IPS-15b (cell line): ENCODE data around the gene RNF17.

Experiments used
- H3K27me3 ChIP-seq: one replicate; pipeline ENCODE4 v1.6.1; 2013; ENCODE audit warnings: low read length; ENCODE audit not compliant: control insufficient read depth, insufficient read depth
- H3K36me3 ChIP-seq: one replicate; pipeline ENCODE4 v1.6.1; 2013; ENCODE audit warnings: low read length; ENCODE audit not compliant: control insufficient read depth, insufficient read depth
- H3K4me1 ChIP-seq: one replicate; pipeline ENCODE4 v1.6.1; 2013; ENCODE audit warnings: mild to moderate bottlenecking, low read length; ENCODE audit not compliant: control insufficient read depth, insufficient read depth
- H3K4me3 ChIP-seq: one replicate; pipeline ENCODE4 v1.5.1; 2013; ENCODE audit warnings: low read depth, low read length
- H3K9ac ChIP-seq: one replicate; pipeline ENCODE4 v1.6.1; 2013; ENCODE audit warnings: low read depth, mild to moderate bottlenecking, low read length
- H3K9me3 ChIP-seq: one replicate; pipeline ENCODE4 v1.6.1; 2013; ENCODE audit warnings: mild to moderate bottlenecking, low read length; ENCODE audit not compliant: control insufficient read depth, insufficient read depth

Gene RNF17

DNA sequence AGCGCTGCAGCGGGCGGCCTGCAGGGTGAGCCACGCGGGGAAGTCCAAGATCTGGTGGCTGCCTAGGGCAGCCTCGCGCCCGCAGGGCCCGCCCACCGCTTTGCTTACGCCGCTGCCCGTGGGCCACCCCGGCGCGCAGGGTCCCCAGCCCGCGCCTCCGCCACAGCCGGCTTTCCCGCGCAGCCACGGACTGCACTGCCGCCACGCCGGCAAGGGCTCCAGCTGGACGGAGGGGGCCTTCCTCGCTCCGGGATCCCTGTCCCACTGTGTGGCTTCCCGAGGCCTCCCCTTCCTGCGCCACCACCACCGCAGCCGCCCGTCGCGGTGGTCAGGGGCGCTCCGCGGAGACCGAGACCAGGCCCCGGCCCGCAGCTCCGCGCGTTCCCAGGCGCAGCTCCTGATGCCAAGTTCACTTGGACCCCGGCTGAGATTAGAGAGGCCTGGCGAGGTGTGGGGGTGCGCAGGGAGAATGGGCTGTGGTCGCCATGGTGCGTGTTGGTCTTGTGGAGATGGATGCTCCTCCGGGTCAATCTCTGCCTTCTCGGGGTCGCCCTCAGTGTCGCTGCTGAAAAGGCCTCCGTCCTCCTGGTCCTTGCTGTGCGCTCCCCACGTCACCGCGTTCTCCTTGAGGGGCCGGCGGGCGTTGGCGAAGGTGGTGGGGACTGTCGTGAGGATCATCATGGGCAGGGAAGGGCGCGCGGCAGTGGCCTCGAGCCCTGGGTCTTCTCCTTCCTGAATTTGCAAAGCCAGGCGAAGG, 17.9 kb upstream of the RNF17 start:
- Histone ChIP-seq H3K4me1 (no peaks in the 10 kb centered on the region), H3K4me3 (peak overlapping the region; percentile 47), H3K9ac (peak overlapping the region; percentile 12)

DNA sequence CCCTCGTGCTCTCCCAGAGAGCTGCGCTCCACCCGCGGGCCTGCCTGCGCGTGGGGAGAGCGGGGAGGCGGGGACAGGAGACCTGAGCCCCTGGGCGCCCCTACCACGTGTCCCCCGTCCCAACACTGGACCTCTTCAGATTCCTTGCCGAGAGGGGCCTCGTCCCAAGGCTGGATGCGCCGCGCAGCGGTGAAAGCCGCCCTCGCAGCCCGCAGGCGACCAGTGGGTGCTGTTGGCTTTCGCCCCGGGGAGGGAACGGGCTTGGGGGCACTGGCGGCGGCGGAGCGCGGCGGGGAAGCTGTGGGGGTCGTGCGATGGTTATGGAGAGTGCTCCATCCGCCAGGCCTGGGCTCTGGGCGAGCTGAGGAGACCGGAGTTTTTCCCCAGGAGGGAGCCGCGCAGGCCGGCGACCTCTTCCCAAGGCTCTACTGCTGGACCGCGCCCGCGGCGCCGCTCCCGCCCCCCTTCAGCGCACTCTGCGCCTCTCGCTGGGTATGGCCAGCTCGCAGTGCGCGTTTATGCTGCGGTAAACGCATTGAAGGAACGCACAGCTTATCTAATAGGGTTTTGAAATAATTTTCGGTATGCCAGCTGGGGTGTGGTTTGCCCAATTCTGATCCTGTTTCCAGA, 17.2 kb upstream of the RNF17 start:
- peaks cover 77% of the 10 kb centered on the region for H3K27me3 ChIP-seq
- H3K36me3 ChIP-seq: no peaks in the 10 kb centered on the region
- peak overlapping the region; percentile 12 for H3K9ac ChIP-seq
- H3K9me3 ChIP-seq: no peaks in the 10 kb centered on the region
- no peaks in the 10 kb centered on the region for H3K4me1 ChIP-seq
- peak overlapping the region; percentile 47 for H3K4me3 ChIP-seq

More for the DNA sequence above, 17.9 kb upstream of the RNF17 start:
- Histone ChIP-seq H3K9me3 (no peaks in the 10 kb centered on the region), H3K36me3 (no peaks in the 10 kb centered on the region), H3K27me3 (peaks cover 73% of the 10 kb centered on the region)

DNA sequence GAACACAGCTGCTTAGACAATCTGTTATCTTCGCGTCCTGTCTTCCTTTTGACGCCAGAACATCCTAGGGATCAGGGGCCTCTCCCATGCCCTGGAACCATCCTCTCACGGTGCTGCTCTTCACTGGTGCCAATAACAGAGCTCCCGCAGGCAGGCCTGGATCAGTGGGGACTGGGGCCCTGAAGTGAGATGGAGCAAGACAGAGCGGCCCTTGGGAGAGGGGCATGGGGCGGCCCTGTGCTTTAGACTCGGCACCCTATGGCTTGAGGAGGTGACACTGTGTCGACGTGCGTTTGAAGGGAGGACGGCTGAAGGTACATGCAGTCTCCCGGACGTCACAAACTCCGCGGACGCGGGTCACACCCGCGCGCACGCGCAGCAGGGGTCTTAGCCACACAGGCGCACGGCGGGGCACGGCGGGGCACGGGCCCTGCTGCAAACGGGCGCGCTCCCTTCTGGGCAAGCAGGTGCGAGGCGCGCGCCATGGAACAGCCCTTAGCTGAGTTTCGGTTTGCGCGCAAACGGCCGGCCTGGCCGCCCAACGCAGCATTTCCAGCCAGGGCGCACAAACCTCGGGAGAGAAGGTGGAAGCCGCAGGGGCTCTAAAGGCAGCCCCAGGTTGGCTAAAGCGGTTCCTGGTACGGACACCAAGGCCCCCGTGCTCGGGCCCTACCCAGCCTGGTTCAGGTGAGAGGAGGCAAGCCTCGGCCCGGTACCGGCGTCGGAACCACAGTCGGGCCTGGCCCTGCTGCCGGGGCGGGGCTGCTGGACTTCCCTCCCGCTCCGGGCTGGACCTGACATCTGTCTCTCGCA, 16.5 kb upstream of the RNF17 start:
- Histone ChIP-seq H3K9me3 (no peaks in the 10 kb centered on the region), H3K4me3 (peak overlapping the region; percentile 47), H3K36me3 (no peaks in the 10 kb centered on the region), H3K27me3 (peaks cover 81% of the 10 kb centered on the region), H3K9ac (no peak overlapping the region), H3K4me1 (no peaks in the 10 kb centered on the region)

DNA sequence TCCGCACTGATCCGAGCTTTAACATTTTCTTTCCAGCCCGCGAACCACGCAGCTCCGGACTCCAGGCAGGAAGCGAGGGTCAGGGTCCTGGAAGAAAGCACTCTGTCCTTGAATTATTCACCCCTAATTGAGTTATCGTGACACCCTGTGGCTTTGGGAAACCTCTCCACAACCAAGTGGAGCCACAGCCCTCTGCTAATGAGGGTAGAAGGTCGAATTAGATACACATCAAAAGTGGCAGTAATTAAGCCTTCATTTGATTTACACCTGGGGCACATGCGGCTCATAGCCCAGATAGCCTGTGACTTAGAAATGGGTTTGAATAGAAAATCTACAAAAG, 15.9 kb upstream of the RNF17 start:
- Histone ChIP-seq H3K9me3 (no peaks in the 10 kb centered on the region), H3K4me3 (peak overlapping the region; percentile 47), H3K27me3 (peaks cover 77% of the 10 kb centered on the region), H3K4me1 (no peaks in the 10 kb centered on the region), H3K36me3 (no peaks in the 10 kb centered on the region), H3K9ac (no peak overlapping the region)

DNA sequence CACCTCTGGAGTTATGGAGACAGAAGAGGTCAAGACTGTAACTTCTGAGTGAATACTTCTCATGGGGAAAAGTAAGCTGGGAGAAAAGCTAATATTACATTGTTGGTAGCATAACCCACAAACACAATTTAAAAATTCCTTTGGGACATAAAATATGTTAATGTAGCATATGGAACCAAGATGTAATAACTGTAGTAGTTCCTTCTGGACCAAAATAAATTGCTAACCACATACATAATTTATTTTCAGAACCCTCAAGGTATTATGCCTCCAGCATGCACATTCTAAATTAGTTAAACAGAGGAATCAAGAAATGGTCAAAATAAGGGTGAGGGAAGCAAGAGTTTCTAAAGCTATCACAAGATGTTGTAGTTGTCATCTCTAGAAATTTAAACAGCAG, 4.8 kb upstream of the RNF17 start:
- H3K9ac ChIP-seq: no peak overlapping the region
- no peak overlapping the region for H3K4me3 ChIP-seq
- no peaks in the 10 kb centered on the region for H3K4me1 ChIP-seq
- H3K27me3 ChIP-seq: peaks cover 3% of the 10 kb centered on the region
- no peaks in the 10 kb centered on the region for H3K9me3 ChIP-seq
- no peaks in the 10 kb centered on the region for H3K36me3 ChIP-seq

DNA sequence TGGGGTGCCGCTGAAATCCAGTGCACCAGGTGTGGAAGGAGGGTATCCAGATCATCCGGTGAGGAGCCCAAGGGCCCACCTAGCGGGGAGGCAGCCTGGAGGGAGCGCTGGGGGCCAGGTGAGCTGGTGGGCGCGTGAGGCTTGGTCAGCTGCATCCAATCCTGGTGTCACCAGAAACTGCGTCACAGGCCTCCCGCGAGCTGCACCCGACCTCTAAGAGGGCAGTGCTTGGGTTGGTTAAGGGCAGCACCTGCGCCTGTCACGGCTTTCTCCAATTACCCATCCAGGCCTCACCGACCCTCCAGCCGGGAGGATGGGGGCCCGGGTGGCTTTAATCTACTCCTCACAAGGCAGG, 284 bp downstream of the RNF17 start:
- Histone ChIP-seq H3K4me3 (no peak overlapping the region), H3K36me3 (no peaks in the 10 kb centered on the region), H3K9ac (no peak overlapping the region), H3K4me1 (no peaks in the 10 kb centered on the region), H3K27me3 (peaks cover 3% of the 10 kb centered on the region), H3K9me3 (no peaks in the 10 kb centered on the region)

DNA sequence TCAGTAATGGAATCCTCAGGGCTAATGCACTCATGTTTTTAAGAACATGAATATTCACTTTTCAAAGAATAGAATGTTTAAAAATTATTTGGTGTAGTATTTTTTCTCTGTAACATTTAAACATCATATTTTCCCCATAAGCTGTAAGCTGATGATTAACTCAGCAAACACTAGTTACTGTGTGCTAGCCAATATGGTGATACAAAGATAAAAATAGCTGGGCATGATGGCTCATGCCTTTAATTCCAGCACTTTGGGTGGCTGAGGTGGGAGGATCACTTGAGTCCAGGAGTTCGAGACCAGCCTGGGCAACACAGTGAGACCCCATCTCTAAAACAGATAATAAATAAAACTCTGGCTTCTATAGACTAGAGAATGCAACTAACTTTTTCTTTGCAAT, 13.2 kb downstream of the RNF17 start:
- Histone ChIP-seq H3K4me3 (no peak overlapping the region), H3K4me1 (no peaks in the 10 kb centered on the region), H3K9ac (no peak overlapping the region), H3K36me3 (no peaks in the 10 kb centered on the region), H3K9me3 (no peaks in the 10 kb centered on the region), H3K27me3 (no peaks in the 10 kb centered on the region)

DNA sequence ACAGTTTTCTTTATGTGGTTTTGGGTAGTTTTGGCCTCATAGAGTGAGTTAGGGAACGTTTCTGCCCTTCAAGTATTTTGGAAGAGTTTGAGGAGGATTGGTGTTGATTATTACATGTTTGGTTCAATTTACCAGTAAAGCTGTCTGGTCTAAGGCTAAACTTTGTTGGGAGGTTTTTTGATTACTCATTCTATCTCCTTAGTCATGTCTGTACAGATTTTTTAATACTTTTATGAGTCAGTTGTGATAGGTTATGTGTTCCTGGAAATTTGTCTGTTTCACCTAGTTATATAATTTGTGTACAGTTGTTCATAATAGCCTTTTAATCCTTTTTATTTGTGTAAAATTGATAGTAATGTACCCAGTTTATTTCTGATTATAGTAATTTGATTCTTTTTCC, 20.4 kb downstream of the RNF17 start:
- Histone ChIP-seq H3K4me1 (no peaks in the 10 kb centered on the region), H3K4me3 (no peak overlapping the region), H3K27me3 (no peaks in the 10 kb centered on the region), H3K9me3 (no peaks in the 10 kb centered on the region), H3K36me3 (no peaks in the 10 kb centered on the region), H3K9ac (no peak overlapping the region)

DNA sequence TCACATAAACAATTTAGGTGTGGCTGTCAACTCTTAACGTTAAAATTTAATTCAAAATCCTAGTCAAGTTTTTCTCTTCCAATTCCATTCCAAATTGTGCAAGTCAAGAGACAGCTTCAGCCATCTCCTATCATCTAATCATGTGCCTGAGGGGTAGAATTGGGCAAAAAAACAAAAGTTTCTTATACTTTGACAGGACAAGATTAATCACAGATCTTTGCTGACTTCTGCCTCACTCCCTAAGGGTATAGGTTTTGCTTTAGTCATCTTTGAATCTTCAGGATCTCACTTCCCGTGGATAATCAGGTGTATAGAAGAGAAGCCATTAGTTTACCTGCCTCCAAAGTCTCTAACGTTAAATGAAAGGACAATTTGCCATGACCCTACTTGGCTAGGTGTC, 24.6 kb downstream of the RNF17 start:
- Histone ChIP-seq H3K9ac (no peak overlapping the region), H3K4me3 (no peak overlapping the region), H3K4me1 (no peaks in the 10 kb centered on the region), H3K27me3 (no peaks in the 10 kb centered on the region), H3K36me3 (no peaks in the 10 kb centered on the region), H3K9me3 (no peaks in the 10 kb centered on the region)

DNA sequence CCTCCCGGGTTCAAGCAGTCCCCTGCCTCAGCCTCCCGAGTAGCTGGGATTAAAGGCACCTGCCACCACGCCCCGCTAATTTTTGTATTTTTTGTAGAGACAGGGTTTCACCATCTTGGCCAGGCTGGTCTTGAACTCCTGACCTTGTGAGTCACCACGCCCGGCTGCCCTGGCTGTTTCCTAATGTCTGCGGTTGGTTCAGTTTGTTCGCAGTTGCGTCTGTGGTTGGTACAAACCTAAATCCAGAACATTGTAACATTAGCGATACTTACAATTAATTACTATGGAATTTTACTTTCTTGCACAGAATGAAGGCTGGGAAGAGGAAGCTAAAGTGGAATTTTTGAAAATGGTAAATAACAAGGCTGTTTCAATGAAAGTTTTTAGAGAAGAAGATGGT, 38.1 kb downstream of the RNF17 start:
- Histone ChIP-seq H3K9ac (no peak overlapping the region), H3K27me3 (no peaks in the 10 kb centered on the region)

DNA sequence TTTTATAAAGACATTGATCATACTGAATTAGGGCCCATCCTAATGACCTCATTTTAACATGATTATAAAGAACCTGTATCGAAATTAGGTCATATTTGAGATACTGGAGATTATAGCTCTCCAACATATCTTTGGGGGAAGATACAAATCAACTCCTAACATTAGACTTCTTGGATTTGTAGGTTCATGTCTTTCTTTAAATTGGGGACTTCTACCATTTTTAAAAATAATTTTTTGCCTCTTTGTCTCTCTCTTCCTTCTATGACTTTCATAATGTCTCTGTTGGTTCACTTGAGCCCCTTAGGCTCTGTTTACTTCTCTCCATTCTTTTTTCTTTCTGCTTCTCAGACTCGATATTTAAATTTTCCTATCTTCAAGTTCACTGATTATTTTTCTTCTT, 57.2 kb downstream of the RNF17 start:
- Histone ChIP-seq H3K4me3 (no peak overlapping the region), H3K4me1 (no peaks in the 10 kb centered on the region), H3K9me3 (no peaks in the 10 kb centered on the region), H3K36me3 (no peaks in the 10 kb centered on the region), H3K27me3 (no peaks in the 10 kb centered on the region), H3K9ac (no peak overlapping the region)

More for the DNA sequence above, 38.1 kb downstream of the RNF17 start:
- Histone ChIP-seq H3K4me1 (no peaks in the 10 kb centered on the region), H3K9me3 (no peaks in the 10 kb centered on the region), H3K4me3 (no peak overlapping the region), H3K36me3 (no peaks in the 10 kb centered on the region)

DNA sequence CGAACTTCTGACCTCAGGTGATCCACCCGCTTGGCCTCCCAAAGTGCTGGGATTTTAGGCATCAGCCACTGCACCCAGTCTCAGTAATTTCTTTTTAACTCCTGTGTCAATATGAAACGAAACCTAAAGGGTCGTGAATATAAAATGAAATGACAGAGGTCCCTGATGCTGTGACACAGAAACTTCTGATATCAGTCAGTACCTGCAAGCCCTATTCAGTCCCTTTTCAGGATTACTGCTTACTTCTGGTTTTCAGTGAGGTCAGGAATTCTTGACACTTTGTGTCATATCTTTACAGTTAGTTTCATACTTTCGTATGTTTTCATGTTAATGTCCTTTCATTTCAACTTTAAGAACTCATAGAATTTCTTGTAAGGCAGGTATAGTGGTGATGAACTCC, 58.7 kb downstream of the RNF17 start:
- Histone ChIP-seq H3K27me3 (no peaks in the 10 kb centered on the region), H3K4me3 (no peak overlapping the region), H3K9ac (no peak overlapping the region), H3K4me1 (no peaks in the 10 kb centered on the region), H3K36me3 (no peaks in the 10 kb centered on the region), H3K9me3 (no peaks in the 10 kb centered on the region)
